ENCODE results near the gene CHST13.

DNA sequence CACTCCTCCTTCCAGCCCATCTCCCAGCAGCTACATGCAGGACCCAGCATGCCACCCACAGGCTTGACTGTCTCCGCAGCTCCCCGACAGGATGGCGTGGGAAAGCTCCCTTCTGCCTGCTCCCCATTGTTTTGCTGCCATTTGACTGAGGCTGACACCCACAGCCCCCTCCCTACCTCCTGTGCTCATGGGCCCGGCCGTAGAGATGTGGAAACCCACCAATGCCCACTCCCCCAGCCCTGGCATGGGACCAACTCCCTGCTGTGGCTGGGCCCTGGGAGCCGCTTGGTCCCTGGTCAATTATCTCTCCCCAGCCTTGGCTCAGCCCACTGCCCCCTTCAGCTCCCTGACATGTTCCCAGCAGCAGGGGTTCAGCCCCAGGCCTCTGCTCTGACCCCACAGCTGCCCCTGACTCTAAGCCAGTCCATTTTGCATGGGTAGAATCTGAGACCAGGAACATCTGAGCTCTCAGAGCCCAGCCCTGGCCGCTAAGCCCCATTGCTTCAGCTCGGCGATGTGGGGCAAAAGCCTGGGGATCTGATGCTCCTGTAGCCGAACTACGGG is 26.6 kb downstream of the CHST13 start:
- TF ChIP-seq, protein P1, sequence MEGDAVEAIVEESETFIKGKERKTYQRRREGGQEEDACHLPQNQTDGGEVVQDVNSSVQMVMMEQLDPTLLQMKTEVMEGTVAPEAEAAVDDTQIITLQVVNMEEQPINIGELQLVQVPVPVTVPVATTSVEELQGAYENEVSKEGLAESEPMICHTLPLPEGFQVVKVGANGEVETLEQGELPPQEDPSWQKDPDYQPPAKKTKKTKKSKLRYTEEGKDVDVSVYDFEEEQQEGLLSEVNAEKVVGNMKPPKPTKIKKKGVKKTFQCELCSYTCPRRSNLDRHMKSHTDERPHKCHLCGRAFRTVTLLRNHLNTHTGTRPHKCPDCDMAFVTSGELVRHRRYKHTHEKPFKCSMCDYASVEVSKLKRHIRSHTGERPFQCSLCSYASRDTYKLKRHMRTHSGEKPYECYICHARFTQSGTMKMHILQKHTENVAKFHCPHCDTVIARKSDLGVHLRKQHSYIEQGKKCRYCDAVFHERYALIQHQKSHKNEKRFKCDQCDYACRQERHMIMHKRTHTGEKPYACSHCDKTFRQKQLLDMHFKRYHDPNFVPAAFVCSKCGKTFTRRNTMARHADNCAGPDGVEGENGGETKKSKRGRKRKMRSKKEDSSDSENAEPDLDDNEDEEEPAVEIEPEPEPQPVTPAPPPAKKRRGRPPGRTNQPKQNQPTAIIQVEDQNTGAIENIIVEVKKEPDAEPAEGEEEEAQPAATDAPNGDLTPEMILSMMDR (IDR thresholded peaks at IDR 0.05), result no peak
- TF ChIP-seq POLR2A (IDR thresholded peaks at IDR 0.05), result no peak
